GM18508 (cell line): Measurements from ENCODE around the gene NFIC.

Experiments
- ATAC-seq: cut with Tn5 transposase; IDR thresholded peaks from one replicate; pipeline ENCODE4 v1.9.1; 2021; ENCODE audit warnings: moderate number of reproducible peaks; ENCODE audit not compliant: insufficient read depth, unreplicated experiment

The NFIC gene

GRCh38 chr19:3459965-3460582 is 93.7 kb downstream of the NFIC start:
- no peak for ATAC-seq

DNA sequence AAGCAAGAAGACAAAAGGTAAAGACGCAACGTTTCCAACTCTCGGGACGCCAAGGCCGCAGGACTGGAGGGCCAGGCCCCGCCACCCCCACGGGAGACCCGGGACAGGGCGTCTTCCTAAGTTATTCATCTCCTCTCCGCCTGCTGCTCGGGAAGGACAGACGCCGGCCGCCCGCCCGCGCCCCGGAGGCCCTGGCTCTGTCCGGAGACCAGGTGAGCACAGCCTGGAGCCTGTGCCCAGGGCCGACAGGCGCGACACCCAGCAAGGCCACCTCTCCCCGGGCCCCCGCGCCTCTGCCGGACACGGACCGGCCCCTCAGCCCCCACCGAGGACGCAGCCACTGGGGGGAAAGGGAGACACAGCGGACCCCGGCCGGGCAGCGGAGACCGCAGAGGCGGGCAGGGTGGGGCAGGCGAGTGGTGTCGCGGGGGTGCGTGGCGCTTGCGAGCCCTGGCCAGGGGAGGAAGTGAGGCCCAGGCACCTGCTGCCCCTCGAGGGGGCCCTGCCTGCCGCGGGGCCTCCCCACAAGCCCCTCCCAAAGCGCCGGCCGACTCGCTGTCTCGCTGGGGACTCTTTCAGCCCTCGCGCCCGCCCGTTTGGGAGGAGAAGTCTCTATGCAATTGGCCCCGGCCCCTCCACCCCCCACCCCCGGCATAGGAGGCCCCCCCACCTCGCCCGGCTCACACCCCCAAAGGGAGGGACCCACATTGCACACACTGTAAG is 96.8 kb downstream of the NFIC start:
- ATAC-seq, result no peak

DNA sequence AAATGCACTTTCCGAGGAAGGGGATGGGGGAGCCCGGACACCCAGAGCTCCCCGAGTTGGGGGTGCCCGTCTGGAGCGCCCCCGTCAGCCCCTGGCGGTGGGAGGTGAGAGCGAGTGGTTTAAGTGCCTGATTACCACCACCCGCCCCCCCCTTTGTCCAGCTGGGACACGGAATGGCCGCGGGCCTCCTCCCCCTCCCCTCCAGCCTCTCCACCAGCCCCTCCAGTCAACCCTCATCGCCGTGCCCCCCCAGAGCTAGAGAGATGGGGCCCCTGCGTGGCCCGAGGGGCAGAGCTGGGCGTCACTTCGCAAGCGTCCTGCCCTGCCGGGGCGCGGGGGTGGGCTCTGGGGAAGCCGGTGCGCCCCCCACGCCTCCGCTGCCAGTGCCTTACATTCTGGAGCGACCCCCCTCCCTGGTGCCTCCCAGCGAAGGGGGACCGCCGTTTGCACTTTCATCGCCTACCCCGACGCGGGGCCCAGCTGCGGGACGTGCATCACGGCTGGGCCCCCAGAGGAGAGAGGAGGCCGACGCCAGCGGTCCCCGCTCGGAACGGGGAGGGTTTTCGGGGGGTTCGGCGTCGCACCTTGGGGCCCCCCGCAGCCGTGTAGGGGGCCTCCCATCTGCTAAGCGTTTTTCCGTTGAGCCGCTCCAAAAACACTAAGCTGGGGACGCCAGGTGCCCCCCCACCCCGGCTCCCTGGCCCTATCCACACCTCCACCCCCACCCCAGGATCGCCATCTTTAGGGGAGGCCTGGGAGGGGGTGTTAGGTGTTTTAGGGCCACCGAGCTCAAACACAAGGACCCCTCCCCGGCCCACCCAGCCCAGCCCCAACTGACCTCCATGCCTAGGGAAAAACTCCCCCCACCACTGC is 97.6 kb downstream of the NFIC start:
- ATAC-seq, result no peak

GRCh38 chr19:3464587-3465235 is 98.3 kb downstream of the NFIC start:
- ATAC-seq, result no peak

DNA sequence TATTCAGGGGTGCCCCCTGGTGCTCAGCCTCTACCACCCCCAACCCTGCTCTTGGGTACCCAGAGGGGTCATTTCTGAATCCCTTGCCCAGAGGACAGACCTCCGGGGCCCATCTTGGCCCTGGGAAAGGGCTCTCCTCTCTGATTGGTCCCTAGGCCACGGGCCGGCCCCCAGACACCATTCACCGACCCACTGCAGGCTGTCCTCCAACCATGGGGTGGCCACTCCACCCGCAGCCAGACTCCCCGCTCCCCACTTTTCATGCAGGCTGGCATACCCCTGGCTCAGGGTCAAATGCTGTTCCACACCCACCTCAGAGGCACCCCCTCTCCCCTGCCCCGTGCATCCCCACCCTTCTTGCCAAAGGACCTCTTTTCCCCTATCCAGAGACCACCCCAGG is 99.2 kb downstream of the NFIC start:
- no peak for ATAC-seq

DNA sequence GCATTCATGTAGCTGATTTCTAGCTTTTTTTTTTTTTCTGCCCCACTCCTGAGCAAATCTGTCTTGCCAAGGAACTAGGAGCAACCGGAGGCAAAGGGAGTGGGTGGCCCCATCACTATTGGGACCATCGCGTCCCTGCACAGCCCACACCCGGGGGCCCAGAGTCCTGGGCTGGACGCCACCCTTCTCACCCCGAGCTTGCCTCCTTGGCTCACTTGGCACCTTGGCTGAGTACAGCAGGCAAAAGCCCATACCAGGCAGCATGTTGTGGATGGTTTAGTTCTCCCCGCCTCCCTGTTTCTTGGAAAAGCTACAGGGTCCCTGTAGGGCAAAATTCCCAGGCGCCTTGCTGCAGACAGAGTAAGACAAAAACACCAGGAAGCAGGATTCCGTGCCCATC is 100.3 kb downstream of the NFIC start:
- ATAC-seq, result no peak

DNA sequence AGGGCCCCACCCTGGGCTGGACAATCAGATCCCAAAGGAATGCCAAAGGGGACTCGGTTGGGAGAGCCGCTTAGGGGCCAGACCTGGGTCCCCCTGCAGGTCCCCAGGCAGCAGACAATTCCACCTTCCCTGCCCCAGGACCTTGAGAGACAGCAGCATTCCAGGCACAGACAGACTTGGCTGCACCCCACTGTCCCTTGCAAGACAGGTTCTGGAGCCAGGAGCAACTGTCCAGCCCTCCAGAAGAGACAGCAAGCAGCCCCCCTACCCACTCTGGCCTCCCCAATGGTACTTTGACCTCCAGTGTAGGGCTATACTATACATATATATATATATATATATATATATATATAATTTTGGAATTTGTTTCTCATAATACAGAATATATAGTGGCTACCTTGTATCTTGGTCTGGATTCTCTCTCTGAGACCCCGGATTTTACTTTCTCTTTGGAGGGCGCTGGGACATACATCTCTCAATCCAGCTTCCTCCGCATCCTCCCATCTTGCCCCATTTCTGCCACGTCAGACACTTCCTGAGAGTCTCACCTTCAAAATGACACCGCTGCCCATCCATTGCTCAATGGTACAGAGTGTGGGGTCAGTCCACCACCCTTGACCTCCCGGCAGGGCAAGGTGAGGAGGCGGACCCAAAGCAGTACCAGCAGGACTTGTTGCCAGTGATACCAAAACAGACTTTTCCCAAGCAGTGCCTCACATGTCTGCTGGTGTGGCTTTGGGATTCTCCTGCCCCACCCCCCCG is 101.2 kb downstream of the NFIC start:
- ATAC-seq, result no peak

GRCh38 chr19:3468211-3468610 is 101.8 kb downstream of the NFIC start:
- no peak for ATAC-seq

DNA sequence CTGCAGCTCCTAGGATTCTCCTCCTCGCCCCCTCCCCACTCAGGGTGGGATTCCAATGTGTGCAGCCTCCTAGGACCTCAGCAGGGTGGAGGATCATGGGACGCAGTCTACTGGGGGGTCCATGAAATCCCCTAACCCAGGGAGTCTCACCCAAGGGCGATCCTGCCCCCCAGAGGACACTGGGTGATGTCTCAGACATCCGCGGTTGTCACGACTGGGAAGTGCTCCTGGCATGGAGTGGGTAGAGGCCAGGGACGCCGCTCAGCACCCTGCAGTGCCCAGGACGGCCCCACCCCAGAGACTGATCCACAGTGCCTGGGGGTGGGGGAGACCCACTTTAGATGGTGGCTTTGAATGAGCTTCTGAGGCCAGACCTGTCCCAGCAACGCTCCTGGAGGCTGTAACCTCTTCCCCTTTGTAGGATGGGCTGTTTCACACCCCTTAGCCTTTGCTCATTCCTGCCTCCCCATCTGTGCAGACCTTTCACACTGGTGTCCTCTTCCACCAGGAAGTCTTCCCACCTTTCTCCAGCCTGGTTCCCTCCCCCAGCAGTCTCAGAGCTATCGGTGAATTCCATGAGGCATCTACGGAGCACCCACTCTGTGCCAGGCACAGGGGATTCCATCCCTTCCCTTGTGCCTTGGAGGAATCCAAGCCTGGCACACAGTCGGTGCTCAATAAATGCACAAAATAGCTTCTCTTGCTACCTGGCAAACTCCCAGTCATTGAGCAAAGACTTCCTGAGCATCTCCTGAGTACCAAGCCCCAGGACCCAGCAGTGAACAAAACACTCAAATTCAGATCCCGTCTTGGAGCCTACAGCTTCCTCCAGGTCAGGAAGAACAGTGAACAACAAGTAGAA is 103.5 kb downstream of the NFIC start:
- ATAC-seq, result no peak

DNA sequence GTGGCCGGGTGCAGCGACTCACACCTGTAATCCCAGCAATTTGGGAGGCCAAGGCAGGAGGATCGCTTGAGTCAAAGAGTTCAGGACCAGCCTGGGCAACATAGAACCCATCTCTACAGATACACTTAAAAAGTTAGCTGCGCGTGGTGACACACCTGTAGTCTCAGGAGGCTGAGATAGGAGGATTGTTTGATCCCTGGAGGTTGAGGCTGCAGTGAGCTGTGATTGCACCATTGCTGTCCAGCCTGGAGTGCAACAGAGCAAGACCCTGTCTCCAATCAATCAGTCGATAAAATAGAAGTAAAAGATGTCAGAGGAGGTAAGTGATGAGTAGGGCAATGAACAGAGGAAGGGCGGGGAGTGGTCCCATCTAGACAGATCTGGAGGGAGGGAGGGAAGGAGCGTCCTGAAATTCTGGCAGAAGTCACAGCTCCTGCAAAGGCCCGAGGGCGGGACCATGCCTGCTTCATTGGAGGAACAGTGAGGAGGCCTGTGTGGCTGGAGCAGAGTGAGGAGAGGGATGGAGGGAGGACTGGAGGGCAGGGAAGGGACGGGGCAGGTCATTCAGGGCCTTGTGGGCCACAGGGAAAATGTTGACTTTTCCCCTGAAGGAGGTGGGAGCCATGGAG is 104.2 kb downstream of the NFIC start:
- no peak for ATAC-seq

DNA sequence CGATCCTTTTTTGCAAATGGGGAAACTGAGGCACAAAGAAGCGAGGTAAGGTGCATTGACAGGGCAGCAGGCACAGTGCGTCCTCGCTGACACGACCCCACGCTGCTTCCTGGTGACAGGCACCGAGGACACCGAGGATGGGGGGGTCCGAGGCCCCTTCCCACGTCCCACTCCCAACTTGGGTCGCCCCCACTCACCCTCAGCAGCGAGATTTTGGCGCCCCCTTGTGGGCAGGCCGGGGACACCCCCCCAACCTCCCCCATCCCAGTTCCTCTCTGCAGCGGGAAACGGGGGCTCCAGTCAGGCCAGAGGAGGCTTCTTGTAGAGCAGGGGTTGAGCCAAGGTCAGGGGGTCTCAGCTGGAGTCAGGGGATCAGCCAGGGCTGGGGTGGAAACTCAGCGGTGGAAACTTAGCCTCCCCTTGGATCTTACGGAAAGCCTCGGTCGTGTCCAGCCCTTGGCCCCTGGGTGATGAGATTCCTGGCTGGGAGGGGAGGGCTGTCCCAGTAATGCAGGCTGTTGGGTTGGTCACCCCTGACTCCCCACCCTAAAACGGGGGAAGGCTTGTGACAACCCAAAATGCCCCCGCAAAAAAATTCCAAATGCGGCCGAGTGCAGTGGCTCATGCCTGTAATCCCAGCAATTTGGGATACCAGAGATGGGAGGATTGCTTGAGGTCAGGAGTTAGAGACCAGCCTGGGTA is 105.7 kb downstream of the NFIC start:
- ATAC-seq, result no peak

DNA sequence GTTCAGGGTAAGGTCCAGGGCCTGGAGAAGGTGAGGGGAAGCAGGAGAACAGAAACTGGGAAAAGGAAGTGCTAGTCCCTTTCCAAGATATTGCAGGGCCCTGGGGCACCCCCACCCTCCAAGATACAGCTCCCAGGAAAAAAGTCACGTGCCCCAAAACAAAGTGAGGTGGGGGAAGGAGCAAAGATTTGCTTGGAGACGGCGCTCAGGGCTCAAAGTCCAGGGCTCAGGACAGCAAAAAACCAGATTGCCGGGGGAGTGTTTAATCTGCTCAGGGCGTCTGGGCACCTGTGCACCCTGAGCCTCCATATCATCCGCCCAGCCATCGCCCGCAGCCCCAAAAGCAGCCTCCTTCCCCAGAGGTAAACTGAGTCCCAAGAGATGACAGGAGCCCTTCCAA is 107.6 kb downstream of the NFIC start:
- no peak for ATAC-seq

- no peak for ATAC-seq
These were observed 108.2 kb downstream of the NFIC start for GRCh38 chr19:3474614-3475013.

DNA sequence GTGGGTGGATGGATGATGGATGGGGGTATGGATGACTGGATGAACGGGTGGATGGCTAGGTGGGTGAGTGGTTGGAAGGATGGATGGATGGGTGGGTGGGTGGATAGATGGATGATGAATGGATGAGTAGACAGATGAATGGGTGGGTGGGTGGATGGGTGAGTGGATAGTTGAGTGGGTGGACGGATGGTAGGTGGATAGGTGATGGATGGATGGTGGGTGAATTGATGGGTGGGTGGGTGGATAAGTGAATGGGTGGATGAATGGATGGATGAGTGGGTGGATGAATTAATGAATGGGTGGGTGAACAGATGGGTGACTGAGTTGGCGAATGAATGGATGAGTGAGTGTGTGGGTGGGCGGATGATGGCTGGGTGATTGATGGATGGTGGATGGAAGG is 109.1 kb downstream of the NFIC start:
- ATAC-seq, result no peak

DNA sequence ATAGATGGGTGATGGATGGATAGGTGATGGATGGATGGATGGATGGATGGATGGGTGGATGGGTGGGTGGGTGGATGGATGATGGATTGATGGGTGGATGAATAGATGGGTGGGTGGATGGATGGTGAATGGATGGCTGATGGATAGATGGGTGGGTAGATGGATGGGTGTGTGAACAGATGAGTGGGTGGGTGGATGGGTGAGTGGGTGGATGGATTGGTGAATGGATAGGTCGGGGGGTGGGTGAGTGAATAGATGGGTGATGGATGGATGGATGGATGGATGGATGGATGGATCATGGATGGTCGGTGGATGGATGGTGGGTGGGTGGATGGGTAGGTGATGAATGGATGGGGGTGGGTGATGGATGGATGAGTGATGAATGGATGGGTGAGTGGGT is 110.4 kb downstream of the NFIC start:
- ATAC-seq, result no peak

GRCh38 chr19:3477506-3477905 is 111.1 kb downstream of the NFIC start:
- no peak for ATAC-seq

DNA sequence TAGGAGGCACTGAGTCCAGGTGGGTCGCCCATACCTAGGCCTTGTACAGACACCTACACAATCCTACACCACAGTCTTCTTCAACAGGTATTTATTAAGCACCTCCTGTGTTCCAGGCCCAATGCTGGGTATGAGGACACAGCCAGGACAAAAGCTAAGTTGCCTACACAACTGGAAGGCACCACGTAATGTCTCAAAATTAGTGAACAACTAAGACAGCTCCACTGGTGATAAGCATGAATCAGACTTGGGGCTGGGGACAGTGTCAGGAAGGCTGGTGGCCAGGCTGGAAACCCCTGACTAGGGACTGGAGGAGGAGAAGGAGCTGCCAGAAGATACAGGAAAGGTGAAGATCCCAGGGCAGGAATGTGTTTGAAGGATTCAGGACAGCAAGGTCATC is 111.6 kb downstream of the NFIC start:
- ATAC-seq, result no peak
